KOPT-K1 (cell line): ENCODE measurements around the gene MDM1.

Experiments
- H3K27ac ChIP-seq: fragments of 200-600 bp; sonication (generic); 2 replicates; pipeline ENCODE4 v1.5.1; 2016; ENCODE audit warnings: antibody characterized with exemption, mild to moderate bottlenecking, low read depth, low read length; ENCODE audit not compliant: poor library complexity, severe bottlenecking
- H3K36me3 ChIP-seq: fragments of 200-600 bp; sonication (generic); 2 replicates; pipeline ENCODE4 v1.5.1; 2017; ENCODE audit warnings: antibody characterized with exemption, mild to moderate bottlenecking, low read length, moderate library complexity; ENCODE audit not compliant: insufficient read depth
- H3K9me3 ChIP-seq: fragments of 200-600 bp; sonication (generic); 2 replicates; pipeline ENCODE4 v1.5.1; 2017; ENCODE audit warnings: antibody characterized with exemption, low read length, mild to moderate bottlenecking; ENCODE audit not compliant: insufficient read depth, poor library complexity, severe bottlenecking

Gene MDM1, protein sequence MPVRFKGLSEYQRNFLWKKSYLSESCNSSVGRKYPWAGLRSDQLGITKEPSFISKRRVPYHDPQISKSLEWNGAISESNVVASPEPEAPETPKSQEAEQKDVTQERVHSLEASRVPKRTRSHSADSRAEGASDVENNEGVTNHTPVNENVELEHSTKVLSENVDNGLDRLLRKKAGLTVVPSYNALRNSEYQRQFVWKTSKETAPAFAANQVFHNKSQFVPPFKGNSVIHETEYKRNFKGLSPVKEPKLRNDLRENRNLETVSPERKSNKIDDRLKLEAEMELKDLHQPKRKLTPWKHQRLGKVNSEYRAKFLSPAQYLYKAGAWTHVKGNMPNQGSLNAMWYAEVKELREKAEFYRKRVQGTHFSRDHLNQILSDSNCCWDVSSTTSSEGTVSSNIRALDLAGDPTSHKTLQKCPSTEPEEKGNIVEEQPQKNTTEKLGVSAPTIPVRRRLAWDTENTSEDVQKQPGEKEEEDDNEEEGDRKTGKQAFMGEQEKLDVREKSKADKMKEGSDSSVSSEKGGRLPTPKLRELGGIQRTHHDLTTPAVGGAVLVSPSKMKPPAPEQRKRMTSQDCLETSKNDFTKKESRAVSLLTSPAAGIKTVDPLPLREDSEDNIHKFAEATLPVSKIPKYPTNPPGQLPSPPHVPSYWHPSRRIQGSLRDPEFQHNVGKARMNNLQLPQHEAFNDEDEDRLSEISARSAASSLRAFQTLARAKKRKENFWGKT

DNA sequence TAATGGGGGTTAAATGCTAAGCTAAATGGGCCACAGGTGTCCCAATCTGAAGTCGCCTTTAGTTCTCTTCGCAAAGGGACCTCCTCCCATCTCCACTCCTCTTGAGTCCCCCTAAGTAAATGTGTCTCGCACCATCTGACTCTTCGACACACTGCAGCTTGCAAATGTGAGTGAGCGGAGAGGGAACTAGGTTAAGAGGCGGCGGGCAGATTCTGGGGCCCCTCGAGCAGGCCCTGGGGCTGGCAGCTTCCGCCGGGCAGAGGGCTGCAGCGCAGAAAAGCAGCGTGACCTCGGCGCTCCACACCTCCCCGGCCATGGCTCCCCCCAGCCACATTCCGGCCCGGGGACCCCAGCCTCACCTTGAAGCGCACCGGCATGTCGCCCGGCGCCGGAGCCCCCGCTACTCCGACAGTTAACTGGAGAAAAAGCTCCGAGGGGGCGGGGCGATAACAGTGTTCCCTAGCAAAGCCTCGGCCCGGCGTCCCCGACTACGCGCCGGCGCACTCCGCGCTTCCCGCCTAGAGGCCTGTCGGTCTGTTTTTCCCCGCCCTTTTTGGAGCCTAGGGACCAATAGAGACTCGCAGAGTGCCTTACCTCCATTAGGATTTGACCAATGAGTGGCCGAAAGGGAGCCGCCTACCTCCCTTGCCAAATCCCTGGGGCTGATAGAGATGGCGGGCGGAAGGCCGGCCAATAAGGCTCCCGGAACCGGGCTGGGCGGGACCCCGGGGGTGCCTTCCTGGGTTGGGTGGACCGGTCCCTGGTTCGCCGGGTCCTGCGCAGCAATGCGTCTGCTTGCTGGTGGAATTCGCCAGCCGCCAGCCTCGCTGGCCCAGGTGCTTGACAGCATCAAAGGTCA, at the start of gene MDM1:
Gene MDM1 (minus strand): TSS at position 494 of the 859 bp plus-strand sequence. CDS start 117 bp downstream, at position 377.
- Histone ChIP-seq H3K27ac (peak within 1 kb of the TSS; percentile 68), H3K9me3 (no peaks in the 10 kb centered on the region), H3K36me3 (peaks cover 22% of the 10 kb centered on the region)

DNA sequence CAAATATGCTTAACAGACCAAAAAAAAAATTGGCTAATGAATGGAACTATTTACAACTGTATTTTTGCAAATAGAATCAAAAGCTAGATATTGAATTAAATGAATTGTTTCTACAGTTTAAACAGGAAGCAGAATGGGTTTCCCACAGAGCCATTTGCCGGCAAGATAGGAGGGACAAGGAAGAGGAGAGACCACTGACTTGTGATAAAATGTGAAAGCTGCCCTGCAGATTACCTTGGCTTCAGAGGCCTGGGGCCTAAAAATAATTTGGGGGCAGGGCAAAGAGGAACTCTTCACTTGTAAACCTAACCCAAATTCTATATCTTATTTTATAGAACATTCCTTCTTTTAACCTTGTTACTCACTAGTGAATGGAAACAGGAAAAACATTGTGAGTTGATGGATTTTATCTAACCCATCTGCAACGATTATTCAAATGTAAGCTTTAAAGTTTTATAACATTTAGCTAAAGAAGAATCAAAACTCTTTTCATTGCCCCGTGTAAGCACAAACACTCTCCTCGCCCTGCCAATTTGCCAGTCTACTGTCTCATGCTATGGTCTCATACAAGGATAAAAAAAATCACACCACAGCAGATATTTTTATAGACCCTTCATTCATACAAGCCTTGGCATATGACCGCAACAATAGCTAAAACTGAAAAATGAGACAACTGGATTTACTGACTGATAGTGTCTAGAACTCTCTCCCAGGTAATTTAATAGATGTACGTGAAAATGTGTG, 49.5 kb upstream of the MDM1 start:
- peak overlapping the region; percentile 64 for H3K27ac ChIP-seq
- peaks cover 9% of the 10 kb centered on the region for H3K9me3 ChIP-seq
- H3K36me3 ChIP-seq, result no peaks in the 10 kb centered on the region

DNA sequence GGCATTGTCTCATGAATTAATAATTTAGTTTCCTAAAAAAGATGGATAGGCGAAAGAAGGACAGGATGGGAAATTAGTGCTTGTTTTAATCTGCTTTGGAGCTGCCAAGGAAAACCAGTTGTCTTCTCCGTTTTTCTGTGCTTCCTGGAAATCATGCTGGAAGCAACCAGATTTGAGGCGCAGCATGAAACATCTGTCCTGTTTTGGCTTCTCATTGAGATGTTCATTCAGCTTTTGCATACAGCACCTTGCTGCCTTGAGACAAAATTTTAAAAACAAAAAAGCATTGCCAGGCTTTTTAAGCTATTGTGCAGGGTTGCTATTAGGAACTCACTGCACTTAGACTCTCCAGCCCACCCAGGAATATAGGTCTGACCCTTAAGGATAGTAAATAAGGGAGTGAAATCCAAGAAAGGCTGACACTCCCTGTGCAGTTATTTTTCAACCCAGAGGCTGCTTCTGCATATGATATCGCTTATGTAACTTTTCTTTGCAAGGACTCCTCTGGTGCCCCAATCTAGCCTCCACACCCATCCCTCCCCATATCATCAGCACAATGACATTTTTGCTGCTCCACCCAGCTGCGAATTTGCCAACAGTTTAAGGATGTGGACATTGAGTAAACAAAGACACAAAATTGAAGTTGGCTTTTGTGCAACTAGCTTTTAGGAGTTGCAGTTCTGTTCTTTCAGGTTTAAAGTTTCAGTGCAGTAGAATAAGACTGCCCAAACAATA, 46.9 kb upstream of the MDM1 start:
- H3K9me3 ChIP-seq, result peaks cover 9% of the 10 kb centered on the region
- no peaks in the 10 kb centered on the region for H3K36me3 ChIP-seq
- peak overlapping the region; percentile 14 for H3K27ac ChIP-seq

DNA sequence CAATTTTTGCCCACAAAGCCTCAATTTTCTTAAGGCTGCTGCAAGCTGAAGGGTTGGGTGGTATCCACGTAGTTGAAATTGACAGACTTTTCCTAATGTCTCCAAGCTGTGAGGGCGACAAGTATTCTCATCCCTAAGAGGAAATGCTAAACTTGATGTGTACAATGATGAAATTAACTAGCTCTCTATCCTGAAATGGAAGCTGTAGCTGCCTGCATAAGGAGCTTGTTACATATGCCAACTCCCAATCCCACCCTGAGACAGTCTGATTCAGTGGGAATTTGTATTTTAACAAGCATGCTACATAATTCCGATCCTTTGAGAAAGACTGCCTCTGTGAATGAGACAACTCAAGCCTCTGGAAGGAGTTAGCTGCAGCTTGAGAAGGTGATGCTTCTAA, 45.7 kb upstream of the MDM1 start:
- Histone ChIP-seq H3K36me3 (no peaks in the 10 kb centered on the region), H3K27ac (no peak overlapping the region), H3K9me3 (no peaks in the 10 kb centered on the region)

DNA sequence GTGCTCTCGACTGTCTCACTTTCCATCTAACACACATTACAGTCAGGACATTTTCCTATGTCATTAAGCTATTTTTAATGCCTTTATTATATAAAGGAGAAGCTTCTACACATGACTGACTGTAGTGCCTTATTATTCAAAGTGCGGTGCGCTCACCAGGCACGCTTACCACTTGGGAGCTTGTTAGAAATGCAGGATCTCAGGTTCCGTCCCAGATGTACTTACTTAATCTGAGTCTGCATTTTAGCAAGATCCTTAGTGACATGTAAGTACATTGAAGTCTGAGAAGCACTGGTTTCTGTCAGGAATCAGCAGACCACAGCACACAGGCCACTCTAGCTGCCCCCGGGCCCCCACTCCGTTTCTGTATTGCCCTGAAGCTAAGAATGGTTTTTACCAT, 44.7 kb upstream of the MDM1 start:
- H3K9me3 ChIP-seq, result no peaks in the 10 kb centered on the region
- H3K36me3 ChIP-seq, result no peaks in the 10 kb centered on the region
- no peak overlapping the region for H3K27ac ChIP-seq

DNA sequence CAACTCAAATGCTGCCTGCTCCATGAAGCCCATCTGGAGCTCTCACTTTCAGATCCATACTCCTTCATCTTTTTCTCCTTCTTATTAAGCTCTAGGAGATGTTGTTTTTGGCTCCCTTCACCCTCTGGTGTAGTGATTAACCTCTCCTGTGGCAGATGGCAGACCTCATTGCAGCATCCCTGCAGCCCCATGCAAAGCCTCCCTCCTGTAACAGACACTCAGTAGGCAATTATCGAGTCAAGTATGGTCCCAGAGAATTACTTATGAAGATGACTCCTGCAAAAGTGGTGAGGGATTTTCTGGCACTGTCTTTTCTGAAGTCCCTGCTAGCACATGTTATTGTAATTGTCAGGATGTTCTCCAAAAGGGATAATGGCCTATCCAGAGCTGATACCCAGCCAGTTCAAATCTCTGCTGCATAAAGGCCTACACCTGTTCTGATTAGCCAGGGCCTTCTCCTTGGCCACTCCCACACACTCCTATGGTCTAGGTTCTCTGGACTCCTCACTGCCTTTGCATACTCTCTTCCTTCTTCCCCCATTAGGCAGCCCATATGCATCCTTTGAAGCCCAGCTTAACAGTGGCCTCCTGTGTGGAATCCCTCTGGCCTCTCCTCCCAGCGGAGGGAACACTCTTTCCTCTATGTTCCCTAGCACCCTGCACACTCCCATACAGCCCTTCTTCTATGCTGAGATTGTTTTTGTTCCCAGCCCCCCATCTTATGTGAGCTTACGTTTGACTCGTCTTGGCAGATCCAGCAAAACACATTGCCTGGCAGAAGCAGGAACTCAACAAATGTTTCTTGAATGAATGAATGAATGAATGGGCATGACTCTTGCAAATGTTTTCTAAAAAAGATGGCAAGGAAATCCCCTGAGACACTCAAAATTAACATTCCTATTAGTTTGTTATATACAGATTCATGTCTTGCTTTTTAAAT, 43.9 kb upstream of the MDM1 start:
- Histone ChIP-seq H3K36me3 (no peaks in the 10 kb centered on the region), H3K27ac (no peak overlapping the region), H3K9me3 (no peaks in the 10 kb centered on the region)

- Histone ChIP-seq H3K9me3 (no peaks in the 10 kb centered on the region), H3K36me3 (no peaks in the 10 kb centered on the region), H3K27ac (peak overlapping the region; percentile 12)
These were observed 42.3 kb upstream of the MDM1 start for GRCh38 chr12:68374307-68374982.

GRCh38 chr12:68370667-68371066, 38.5 kb upstream of the MDM1 start:
- no peaks in the 10 kb centered on the region for H3K9me3 ChIP-seq
- H3K27ac ChIP-seq, result no peak overlapping the region
- H3K36me3 ChIP-seq, result no peaks in the 10 kb centered on the region

DNA sequence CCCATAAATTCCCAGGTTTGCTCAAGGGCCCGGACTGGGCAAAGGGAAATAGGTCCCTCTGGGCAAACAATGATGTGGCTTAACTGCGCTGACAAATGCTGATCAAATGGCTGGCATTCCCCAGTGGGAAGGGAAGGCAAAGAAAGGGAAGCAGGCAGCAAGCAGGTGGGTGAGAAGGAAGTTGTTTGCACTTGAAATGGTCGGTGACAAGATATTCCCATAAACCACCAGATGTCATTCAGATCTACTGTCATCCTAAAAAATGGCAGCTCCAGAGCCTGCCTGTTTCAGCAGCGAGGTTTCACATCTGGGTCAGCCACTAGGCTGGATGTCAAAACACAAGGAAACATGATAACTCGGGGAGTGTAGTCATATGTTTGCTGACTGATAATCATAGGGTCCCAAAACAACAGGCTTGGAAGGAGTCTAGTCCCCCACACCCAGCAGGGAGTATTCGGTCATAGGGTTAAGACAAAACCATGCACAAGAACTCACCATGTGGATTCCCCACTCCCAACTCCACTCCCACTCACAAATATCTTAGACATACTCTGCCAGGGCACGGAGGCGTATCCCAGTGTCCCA, 37.9 kb upstream of the MDM1 start:
- no peaks in the 10 kb centered on the region for H3K36me3 ChIP-seq
- H3K27ac ChIP-seq, result no peak overlapping the region
- H3K9me3 ChIP-seq, result no peaks in the 10 kb centered on the region

DNA sequence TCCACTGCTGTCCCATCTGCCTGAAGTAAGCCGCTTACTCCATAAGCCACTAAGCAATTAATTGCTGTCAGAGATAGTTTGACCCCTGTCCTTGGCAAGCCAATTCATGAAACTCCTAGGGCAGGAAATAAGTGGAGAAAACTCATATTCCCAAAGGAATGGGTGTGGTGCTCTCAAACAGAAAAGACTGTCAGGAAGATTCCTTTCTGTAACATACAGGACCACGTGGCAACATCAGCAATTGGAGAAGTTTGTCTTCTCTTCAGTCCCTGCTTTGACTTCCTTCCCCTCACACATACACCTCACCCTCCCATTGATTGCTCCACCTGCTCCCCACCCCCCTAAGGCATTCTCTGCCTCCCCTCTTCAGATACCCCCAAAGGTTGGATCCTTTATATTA, 36.2 kb upstream of the MDM1 start:
- Histone ChIP-seq H3K27ac (no peak overlapping the region), H3K9me3 (no peaks in the 10 kb centered on the region), H3K36me3 (no peaks in the 10 kb centered on the region)

- H3K9me3 ChIP-seq, result no peaks in the 10 kb centered on the region
- no peaks in the 10 kb centered on the region for H3K36me3 ChIP-seq
- H3K27ac ChIP-seq, result no peak overlapping the region
These were observed 35.7 kb upstream of the MDM1 start for GRCh38 chr12:68367903-68368302.

GRCh38 chr12:68367116-68367515, 35.0 kb upstream of the MDM1 start:
- Histone ChIP-seq H3K9me3 (no peaks in the 10 kb centered on the region), H3K27ac (no peak overlapping the region), H3K36me3 (no peaks in the 10 kb centered on the region)
